H1 (cell line): ENCODE measurements around the gene MYH7. TPM values are rescaled to one million over a fixed set of nuclear protein-coding genes. Genes with fewer than 3 reads are reported as not detected.

Source experiments
- CTCF ChIA-PET: fragments of 300-600 bp; sonication (Branson Sonifier 250); formaldehyde crosslinking; loops from one replicate; lab custom pipeline; 2021; ENCODE audit not compliant: partially characterized antibody; lab: Charles Lee
- POLR2A ChIA-PET: fragments of 300-600 bp; sonication (Branson Sonifier 250); formaldehyde crosslinking; loops from one replicate; lab custom pipeline; 2021; ENCODE audit warnings: inconsistent platforms; ENCODE audit not compliant: partially characterized antibody; lab: Charles Lee
- DNase-seq, 2 experiments: peaks; one replicate each; pipeline versions ENCODE4 v3.0.0 to v3.0.0-alpha.2; 2010 to 2022; ENCODE audit warnings: low spot score in 2 of 2, low read depth in 1 of 2, mixed read lengths in 1 of 2
- FAIRE-seq: peaks from 2 replicates; lab custom pipeline; 2011; peaks lifted over from hg19 to GRCh38; lab: Jason Lieb, UNC
- H2AFZ ChIP-seq: 2 replicates; pipeline ENCODE4 v1.8.1; 2012; ENCODE audit warnings: low read length, inconsistent platforms
- H2AK5ac ChIP-seq: 2 replicates; pipeline ENCODE4 v1.6.1; 2013; ENCODE audit warnings: low read depth, low read length
- H2BK120ac ChIP-seq: replicated peaks from 2 replicates; pipeline ENCODE3; 2013; ENCODE audit warnings: low read depth, low read length, inconsistent platforms
- H2BK12ac ChIP-seq: 2 replicates; pipeline ENCODE4 v1.6.1; 2013; ENCODE audit warnings: low read depth, low read length
- H2BK15ac ChIP-seq: 2 replicates; pipeline ENCODE4 v1.6.1; 2013; ENCODE audit warnings: low read length
- H2BK20ac ChIP-seq: 2 replicates; pipeline ENCODE4 v1.6.1; 2013; ENCODE audit warnings: low read length
- H2BK5ac ChIP-seq: 2 replicates; pipeline ENCODE4 v1.6.1; 2013; ENCODE audit warnings: low read depth, low read length
- H3K14ac ChIP-seq: 2 replicates; pipeline ENCODE4 v1.6.1; 2013; ENCODE audit warnings: inconsistent platforms; ENCODE audit not compliant: insufficient read length
- H3K18ac ChIP-seq: 2 replicates; pipeline ENCODE4 v1.6.1; 2013; ENCODE audit warnings: low read length; ENCODE audit errors: extremely low read depth
- H3K23ac ChIP-seq: 2 replicates; pipeline ENCODE4 v1.6.1; 2013; ENCODE audit warnings: inconsistent platforms; ENCODE audit not compliant: insufficient read length
- H3K23me2 ChIP-seq: 2 replicates; pipeline ENCODE4 v1.6.1; 2013; ENCODE audit warnings: low read depth, low read length
- H3K27ac ChIP-seq: 2 replicates; pipeline ENCODE4 v1.6.1; 2011; ENCODE audit warnings: low read depth, low read length, inconsistent platforms
- H3K27me3 ChIP-seq, 4 experiments: replicated peaks in 1 of 4; 1 replicate in 1 of 4; 2 replicates in 3 of 4; pipeline versions ENCODE4 v1.6.1 to v1.8.1; 2011 to 2013; ENCODE audit warnings: low read length in 3 of 4, mild to moderate bottlenecking in 3 of 4, inconsistent platforms in 2 of 4, mixed read lengths in 2 of 4, moderate library complexity in 1 of 4; ENCODE audit not compliant: control insufficient read depth in 3 of 4, insufficient read depth in 3 of 4; ENCODE audit errors: extremely low read depth in 1 of 4
- H3K36me3 ChIP-seq, 4 experiments: 2 replicates each; pipeline versions ENCODE4 v1.6.1 to v1.8.1; 2011 to 2013; ENCODE audit warnings: mild to moderate bottlenecking in 4 of 4, low read length in 3 of 4, moderate library complexity in 2 of 4, control low read depth in 1 of 4, inconsistent platforms in 1 of 4; ENCODE audit not compliant: insufficient read depth in 4 of 4, control insufficient read depth in 2 of 4
- H3K4ac ChIP-seq: replicated peaks from 2 replicates; pipeline ENCODE3; 2013; ENCODE audit warnings: low read length, low read depth, mixed read lengths, inconsistent platforms; ENCODE audit not compliant: insufficient read length
- H3K4me1 ChIP-seq, 4 experiments: replicated peaks in 1 of 4; 1 replicate in 1 of 4; 2 replicates in 3 of 4; pipeline versions ENCODE4 v1.6.1 to v1.8.1; 2011 to 2013; ENCODE audit warnings: low read length in 3 of 4, inconsistent platforms in 2 of 4, mixed read lengths in 1 of 4; ENCODE audit not compliant: insufficient read depth in 4 of 4, control insufficient read depth in 3 of 4
- H3K4me2 ChIP-seq, 2 experiments: 2 replicates each; pipeline versions ENCODE4 v1.6.1 to v1.8.1; 2011 to 2013; ENCODE audit warnings: low read depth in 2 of 2, low read length in 2 of 2, control low read depth in 1 of 2, inconsistent platforms in 1 of 2, mild to moderate bottlenecking in 1 of 2; ENCODE audit not compliant: insufficient read depth in 1 of 2
- H3K4me3 ChIP-seq, 4 experiments: fragments of 200-600, 300-600 bp in 1 of 4; sonication (generic), shearing (Covaris generic), sonication (Bioruptor Twin) in 1 of 4; 2 replicates each; pipeline versions ENCODE4 v1.5.1 to v1.8.1; 2011 to 2016; ENCODE audit warnings: low read length in 4 of 4, low read depth in 3 of 4, control low read depth in 2 of 4, inconsistent platforms in 2 of 4, mild to moderate bottlenecking in 2 of 4, mixed read lengths in 1 of 4, moderate library complexity in 1 of 4; ENCODE audit not compliant: insufficient read depth in 2 of 4; ENCODE audit errors: extremely low read depth in 1 of 4
- H3K56ac ChIP-seq: replicated peaks from 2 replicates; pipeline ENCODE3; 2013; ENCODE audit warnings: low read depth, mild to moderate bottlenecking, mixed read lengths, low read length, inconsistent platforms; ENCODE audit not compliant: insufficient read length
- H3K79me1 ChIP-seq: 2 replicates; pipeline ENCODE4 v1.6.1; 2013; ENCODE audit warnings: low read depth, low read length, control low read depth
- H3K79me2 ChIP-seq, 2 experiments: 2 replicates each; pipeline versions ENCODE4 v1.6.1 to v1.8.1; 2012 to 2013; ENCODE audit warnings: low read length in 2 of 2, mild to moderate bottlenecking in 2 of 2, inconsistent platforms in 1 of 2; ENCODE audit not compliant: insufficient read depth in 2 of 2, control insufficient read depth in 1 of 2
- H3K9ac ChIP-seq, 4 experiments: replicated peaks in 1 of 4; 1 replicate in 1 of 4; 2 replicates in 3 of 4; pipeline versions ENCODE4 v1.6.1 to v1.8.1; 2011 to 2013; ENCODE audit warnings: low read depth in 3 of 4, low read length in 3 of 4, control low read depth in 2 of 4, mild to moderate bottlenecking in 2 of 4, moderate library complexity in 2 of 4, inconsistent platforms in 1 of 4; ENCODE audit errors: extremely low read depth in 1 of 4
- H3K9me3 ChIP-seq, 2 experiments: 2 replicates each; pipeline versions ENCODE4 v1.6.1 to v1.8.1; 2012 to 2013; ENCODE audit warnings: mild to moderate bottlenecking in 2 of 2, moderate library complexity in 2 of 2, control low read depth in 1 of 2, inconsistent platforms in 1 of 2, low read depth in 1 of 2, low read length in 1 of 2, mixed read lengths in 1 of 2; ENCODE audit not compliant: insufficient read depth in 2 of 2
- H4K20me1 ChIP-seq, 2 experiments: replicated peaks in 1 of 2; 2 replicates each; pipeline versions ENCODE3 to v1.8.1; 2011 to 2013; ENCODE audit warnings: inconsistent platforms in 2 of 2, low read length in 2 of 2, mild to moderate bottlenecking in 1 of 2; ENCODE audit not compliant: insufficient read depth in 2 of 2, control insufficient read depth in 1 of 2
- H4K5ac ChIP-seq: 2 replicates; pipeline ENCODE4 v1.6.1; 2013; ENCODE audit warnings: low read length, low read depth, mixed read lengths, inconsistent platforms; ENCODE audit not compliant: insufficient read length
- H4K8ac ChIP-seq: 2 replicates; pipeline ENCODE4 v1.8.0; 2013; ENCODE audit warnings: mild to moderate bottlenecking, moderate library complexity, low read length, inconsistent platforms; ENCODE audit not compliant: insufficient read depth; ENCODE audit errors: extremely low read depth
- H4K91ac ChIP-seq: replicated peaks from 2 replicates; pipeline ENCODE3; 2013; ENCODE audit warnings: low read length, mixed read lengths, inconsistent platforms; ENCODE audit not compliant: insufficient read length
- ASH2L ChIP-seq: fragments of 200-600, 300-600 bp; sonication (generic); IDR thresholded peaks from one replicate; pipeline ENCODE4 v1.7.1; 2017; ENCODE audit warnings: low read length
- RXRA ChIP-seq: IDR thresholded peaks from 2 replicates; pipeline ENCODE4 v1.6.1; 2011; ENCODE audit warnings: low read depth, mild to moderate bottlenecking, low read length, moderate library complexity; ENCODE audit not compliant: insufficient read depth
- SIRT6 ChIP-seq: IDR thresholded peaks from one replicate; pipeline ENCODE4 v1.7.1; 2012; ENCODE audit warnings: low read length, inconsistent platforms
- TEAD4 ChIP-seq: IDR thresholded peaks from 2 replicates; pipeline ENCODE4 v1.6.1; 2012; ENCODE audit warnings: low read depth, low read length, inconsistent platforms, mixed read lengths
- WGBS, 2 experiments: shearing (Covaris generic) in 1 of 2; methylation state at CpG; one replicate each; pipeline versions ENCODE4 v1.1.6 to v1.1.7; 2013 to 2015; ENCODE audit warnings: low lambda C conversion rate in 2 of 2, mixed read lengths in 2 of 2, inconsistent platforms in 1 of 2, low coverage in 1 of 2, missing lambda C conversion rate in 1 of 2; ENCODE audit not compliant: insufficient replicate concordance in 2 of 2, insufficient coverage in 1 of 2, insufficient read length in 1 of 2; ENCODE audit errors: extremely low coverage in 1 of 2, missing lambda C conversion rate in 1 of 2; 5-methylcytosine and 5-hydroxymethylcytosine counted together
- polyA plus RNA-seq, 7 experiments: library from polyadenylated mRNA; depleted of rRNA in 3 of 7; stranded (reverse) in 5 of 7; unstranded in 2 of 7; fragments of >200 nt in 5 of 7; fragments of 200-250 nt in 2 of 7; gene quantifications; 1 replicate in 5 of 7; 2 replicates in 1 of 7; 4 replicates in 1 of 7; pipeline versions ENCODE4 v1.2.1 to v1.2.3, GENCODE V29; 2011 to 2013; ENCODE audit warnings: missing spikeins in 2 of 7, mixed read lengths in 2 of 7
- total RNA-seq: library from RNA; stranded (reverse); fragmentation: NEBNext Ultra II Directional; extraction: Animal tissue kit (Norgen Biotek cat#: 25700); gene quantifications from 2 replicates; pipeline ENCODE4 v1.2.1, GENCODE V29; 2021

MYH7 gene
- total and polyA plus RNA-seq, 2 of the 8 experiments (the other 6 are each of a cell fraction or from before 2014, with no cell fraction given) = not detected

DNA sequence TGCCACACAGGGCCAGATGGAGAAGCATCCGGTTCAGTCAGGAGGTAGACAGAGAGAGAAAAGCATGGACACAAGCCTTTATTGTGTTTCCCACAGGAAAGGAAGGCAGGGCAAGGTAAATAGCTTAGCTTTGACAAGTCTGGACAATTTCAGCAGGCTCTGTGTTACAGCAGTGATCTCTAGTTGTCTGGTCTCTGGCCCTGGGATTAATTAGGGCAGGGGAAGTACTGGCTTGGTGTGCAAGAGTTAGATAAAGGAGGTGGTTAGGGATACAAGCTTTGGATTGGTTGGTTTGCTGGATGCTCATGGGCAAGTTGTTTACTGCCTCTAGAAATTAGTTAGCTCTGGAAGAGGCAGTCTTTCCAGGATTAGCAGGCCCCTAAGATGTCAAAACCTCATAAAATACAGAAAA, 19.0 kb upstream of the MYH7 start:
- Histone ChIP-seq H4K91ac (no peak overlapping the region), H3K14ac (no peak overlapping the region), H2BK12ac (no peak overlapping the region), H3K27ac (no peak overlapping the region), H2BK120ac (no peak overlapping the region), H3K79me1 (no peaks in the 10 kb centered on the region), H2BK15ac (no peak overlapping the region), H3K4ac (no peak overlapping the region), H4K8ac (no peak overlapping the region), H2BK5ac (no peak overlapping the region), H3K27me3 (no peaks in the 10 kb centered on the region), H3K4me1 (peaks cover 0 to 2% (median 0%) of the 10 kb centered on the region in 4 experiments; a peak in 1 of 7 replicates), H3K56ac (no peak overlapping the region), H3K23ac (no peak overlapping the region), H3K23me2 (no peaks in the 10 kb centered on the region), H4K5ac (no peak overlapping the region), H2AFZ (no peak overlapping the region), H3K9me3 (no peaks in the 10 kb centered on the region; a peak in 1 of 4 replicates), H2BK20ac (no peak overlapping the region), H3K79me2 (no peaks in the 10 kb centered on the region), H2AK5ac (no peak overlapping the region; the same call in 1 of the 2 replicates), H3K9ac (no peak overlapping the region), H3K4me2 (no peak overlapping the region), H4K20me1 (no peaks in the 10 kb centered on the region), H3K18ac (no peak overlapping the region), H3K4me3 (no peak overlapping the region), H3K36me3 (no peaks in the 10 kb centered on the region)
- CTCF ChIA-PET = interaction anchor here (1.1 to 1.7 kb wide), 8 partner anchors 14 to 127 kb away, joined by 3 to 6 read pairs (median 4); partner anchors contain the start of gene MYH7
- POLR2A ChIA-PET = interaction anchor here (0.9 kb wide), 1 partner anchor 14 kb away, joined by 4 read pairs; no protein-coding TSS in a partner anchor
- 87% methylated on average over 1 of the region's 1 CpG; no CpG with 5 or more reads in 1 of the 2 experiments for WGBS, 2 experiments
- DNase-seq (no peak), FAIRE-seq (no peak)
- TF ChIP-seq RXRA = no peak
- TF ChIP-seq ASH2L = no peak
- no peak for TF ChIP-seq SIRT6
- no peak for TF ChIP-seq TEAD4
